NCI-H524 treated with DMSO at 0.1 percent for 48 hours (cell line): Measurements from ENCODE around the gene NEMP1.

Experiments used
- DNase-seq: peaks from one replicate; lab custom pipeline; 2025; lab: John Stamatoyannopoulos, UW

Gene NEMP1

GRCh38 chr12:57106021-57106708 is 27.6 kb upstream of the NEMP1 start:
- DNase-seq = no peak

GRCh38 chr12:57105011-57105753 is 26.6 kb upstream of the NEMP1 start:
- no peak for DNase-seq

GRCh38 chr12:57104292-57104910 is 25.8 kb upstream of the NEMP1 start:
- DNase-seq = no peak

GRCh38 chr12:57103856-57104255 is 25.3 kb upstream of the NEMP1 start:
- no peak for DNase-seq

GRCh38 chr12:57101892-57102695 is 23.5 kb upstream of the NEMP1 start:
- no peak for DNase-seq

GRCh38 chr12:57099766-57100165 is 21.2 kb upstream of the NEMP1 start:
- no peak for DNase-seq

GRCh38 chr12:57099047-57099714 is 20.6 kb upstream of the NEMP1 start:
- DNase-seq = no peak

- no peak for DNase-seq
Observed at GRCh38 chr12:57098546-57098945, 20.0 kb upstream of the NEMP1 start.

GRCh38 chr12:57097554-57097835 is 18.9 kb upstream of the NEMP1 start:
- no peak for DNase-seq

GRCh38 chr12:57096748-57097553 is 18.4 kb upstream of the NEMP1 start:
- DNase-seq = no peak

- DNase-seq = no peak
Observed at GRCh38 chr12:57096099-57096572, 17.5 kb upstream of the NEMP1 start.

- DNase-seq = no peak
Observed at GRCh38 chr12:57095440-57095839, 16.8 kb upstream of the NEMP1 start.

- no peak for DNase-seq
Observed at GRCh38 chr12:57094208-57095160, 15.9 kb upstream of the NEMP1 start.

- DNase-seq = no peak
Observed at GRCh38 chr12:57093415-57094207, 15.0 kb upstream of the NEMP1 start.

GRCh38 chr12:57092876-57093414 is 14.4 kb upstream of the NEMP1 start:
- DNase-seq = no peak

GRCh38 chr12:57092529-57092862 is 13.9 kb upstream of the NEMP1 start:
- DNase-seq = no peak

- DNase-seq = no peak
Observed at GRCh38 chr12:57091638-57092528, 13.3 kb upstream of the NEMP1 start.
